Adrenal gland (tissue), 12 donors: Measurements from ENCODE around the gene FAM89B. TPM values are rescaled to one million over a fixed set of nuclear protein-coding genes. Genes with fewer than 3 reads are reported as not detected.

Experiments
- DNase-seq, 7 donors: peaks; one replicate each; pipeline ENCODE4 v3.0.0-alpha.2; 2019 to 2020
- H3K27ac ChIP-seq, 5 donors: fragments of 200-600 bp; sonication (generic) in 4 of 5; 1 replicate in 3 of 5; 2 replicates in 2 of 5; pipeline versions ENCODE4 v1.5.1 to v1.8.0; 2016 to 2020; ENCODE audit warnings: mild to moderate bottlenecking in 1 of 5
- H3K27me3 ChIP-seq: fragments of 200-600 bp; 2 replicates; pipeline ENCODE4 v1.8.0; 2021
- H3K36me3 ChIP-seq, 2 donors: fragments of 200-600 bp; replicated peaks in 1 of 2; 1 replicate in 1 of 2; 2 replicates in 1 of 2; pipeline versions ENCODE4 v1.5.1 to v1.8.0; 2018 to 2022
- H3K4me1 ChIP-seq, 2 donors: fragments of 200-600 bp; replicated peaks in 1 of 2; 1 replicate in 1 of 2; 2 replicates in 1 of 2; pipeline versions ENCODE4 v1.5.1 to v1.8.0; 2018 to 2021
- H3K4me3 ChIP-seq, 4 donors: fragments of 200-600 bp; sonication (generic) in 3 of 4; one replicate each; pipeline ENCODE4 v1.5.1; 2016 to 2018
- H3K9me3 ChIP-seq, 3 donors: fragments of 200-600 bp; sonication (generic) in 1 of 3; replicated peaks in 1 of 3; 1 replicate in 2 of 3; 2 replicates in 1 of 3; pipeline versions ENCODE4 v1.5.1 to v1.8.0; 2016 to 2021
- POLR2A ChIP-seq, 2 donors: fragments of 450-650 bp; IDR thresholded peaks; one replicate each; pipeline ENCODE4 v1.6.1; 2017; ENCODE audit warnings: antibody characterized with exemption in 2 of 2, mild to moderate bottlenecking in 2 of 2, moderate library complexity in 1 of 2
- WGBS, 4 donors: extraction: QIAGEN DNeasy Blood & Tissue Kit in 2 of 4; methylation state at CpG; one replicate each; pipeline versions ENCODE4 v1.1.5 to v1.1.7; 2013 to 2017; 5-methylcytosine and 5-hydroxymethylcytosine counted together
- intact Hi-C, 2 donors: fragments of 100-400 bp; cut with DNase I; formaldehyde crosslinking; loops; one replicate each; pipeline versions ENCODE4 v1.14.1 to v1.15.0; 2022 to 2023
- polyA plus RNA-seq, 3 donors: library from polyadenylated mRNA; stranded (reverse); fragments of 200-250 nt in 2 of 3; fragments of 350-450 nt in 1 of 3; fragmentation: Illumina TruSeq in 1 of 3; extraction: RNeasy Lipid Tissue Mini Kit (QIAGEN cat#74804) in 1 of 3; gene quantifications; one replicate each; pipeline ENCODE4 v1.2.3, GENCODE V29; 2013 to 2014
- total RNA-seq, 9 donors: library from RNA; depleted of rRNA in 4 of 9; stranded (reverse); fragments of >200 nt in 4 of 9; fragments of 120-200 nt in 1 of 9; fragmentation: NEBNext Ultra II Directional in 1 of 9; extraction: Animal tissue kit (Norgen Biotek cat#: 25700) in 1 of 9; gene quantifications; one replicate each; pipeline versions ENCODE4 v1.1.0 to v1.2.4, GENCODE V29; 2013 to 2023
- TF ChIP-seq, protein P1 (sequence below), 6 experiments: fragments of 450-650 bp in 4 of 6; fragments of 200-600 bp in 2 of 6; sonication (generic) in 1 of 6; IDR thresholded peaks; 1 replicate in 5 of 6; 2 replicates in 1 of 6; pipeline versions ENCODE4 v1.5.1 to v1.8.0; 2016 to 2021; ENCODE audit warnings: antibody characterized with exemption in 6 of 6, mild to moderate bottlenecking in 2 of 6, moderate library complexity in 1 of 6
- donor health status: healthy with polysubstance abuse.
- donor health status: Bipolar disorder and iron deficiency.
- donor health status: DM: yes; HTN: yes; CAD: no.
- donor health status: DM: no; HTN: no; CAD: no.
- donor health status: DM: no; HTN: no; CAD: no.
- donor health status: DM: yes; HTN: yes; CAD: no.

The FAM89B gene
- total and polyA plus RNA-seq, 12 donors: 7.0 to 77.1 (median 45.9) TPM

DNA sequence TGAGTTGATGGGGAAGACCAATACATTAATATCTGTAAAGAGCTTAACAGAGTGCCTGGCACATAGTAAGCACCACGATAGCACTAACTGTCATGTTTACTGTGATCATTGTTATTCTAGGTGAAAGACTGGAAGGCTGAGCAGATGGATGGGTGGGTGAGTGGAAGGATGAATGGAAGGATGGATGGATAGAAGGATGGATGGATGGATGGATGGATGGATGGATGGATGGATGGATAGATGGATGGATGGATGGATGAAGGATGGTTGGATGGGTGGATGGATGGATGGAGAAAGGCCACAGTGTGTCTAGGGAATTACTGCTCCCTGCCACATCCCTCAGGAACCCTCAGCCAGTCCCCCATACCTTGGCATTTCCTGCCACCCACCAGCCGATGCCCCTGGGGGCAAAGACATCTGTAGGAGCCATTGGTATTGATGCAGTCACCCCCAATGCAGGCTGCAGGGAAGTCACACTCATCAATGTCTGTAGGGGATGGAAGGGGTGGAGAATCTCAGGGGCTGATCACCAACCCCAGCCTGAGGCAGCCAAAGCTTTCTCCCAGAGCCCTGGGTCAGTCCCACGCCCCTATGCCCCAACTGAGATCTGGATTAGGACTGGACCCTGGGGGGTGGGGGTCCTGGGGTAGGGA is 29.5 kb upstream of the FAM89B start:
- no peak for DNase-seq
- Histone ChIP-seq H3K27ac (no peak overlapping the region), H3K4me3 (no peak overlapping the region), H3K9me3 (no peaks in the 10 kb centered on the region), H3K36me3 (peaks cover 0 to 21% of the 10 kb centered on the region in 2 donors), H3K27me3 (no peaks in the 10 kb centered on the region), H3K4me1 (peaks cover 20 to 26% of the 10 kb centered on the region in 2 donors)
- intact Hi-C loops: no loop called here
- TF ChIP-seq, protein P1, sequence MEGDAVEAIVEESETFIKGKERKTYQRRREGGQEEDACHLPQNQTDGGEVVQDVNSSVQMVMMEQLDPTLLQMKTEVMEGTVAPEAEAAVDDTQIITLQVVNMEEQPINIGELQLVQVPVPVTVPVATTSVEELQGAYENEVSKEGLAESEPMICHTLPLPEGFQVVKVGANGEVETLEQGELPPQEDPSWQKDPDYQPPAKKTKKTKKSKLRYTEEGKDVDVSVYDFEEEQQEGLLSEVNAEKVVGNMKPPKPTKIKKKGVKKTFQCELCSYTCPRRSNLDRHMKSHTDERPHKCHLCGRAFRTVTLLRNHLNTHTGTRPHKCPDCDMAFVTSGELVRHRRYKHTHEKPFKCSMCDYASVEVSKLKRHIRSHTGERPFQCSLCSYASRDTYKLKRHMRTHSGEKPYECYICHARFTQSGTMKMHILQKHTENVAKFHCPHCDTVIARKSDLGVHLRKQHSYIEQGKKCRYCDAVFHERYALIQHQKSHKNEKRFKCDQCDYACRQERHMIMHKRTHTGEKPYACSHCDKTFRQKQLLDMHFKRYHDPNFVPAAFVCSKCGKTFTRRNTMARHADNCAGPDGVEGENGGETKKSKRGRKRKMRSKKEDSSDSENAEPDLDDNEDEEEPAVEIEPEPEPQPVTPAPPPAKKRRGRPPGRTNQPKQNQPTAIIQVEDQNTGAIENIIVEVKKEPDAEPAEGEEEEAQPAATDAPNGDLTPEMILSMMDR (IDR thresholded peaks at IDR 0.05): no peak
- TF ChIP-seq POLR2A (IDR thresholded peaks at IDR 0.05): no peak
- 90 to 96% (median 90%) methylated on average over 2 to 3 of the region's 3 CpGs for WGBS, 4 donors

DNA sequence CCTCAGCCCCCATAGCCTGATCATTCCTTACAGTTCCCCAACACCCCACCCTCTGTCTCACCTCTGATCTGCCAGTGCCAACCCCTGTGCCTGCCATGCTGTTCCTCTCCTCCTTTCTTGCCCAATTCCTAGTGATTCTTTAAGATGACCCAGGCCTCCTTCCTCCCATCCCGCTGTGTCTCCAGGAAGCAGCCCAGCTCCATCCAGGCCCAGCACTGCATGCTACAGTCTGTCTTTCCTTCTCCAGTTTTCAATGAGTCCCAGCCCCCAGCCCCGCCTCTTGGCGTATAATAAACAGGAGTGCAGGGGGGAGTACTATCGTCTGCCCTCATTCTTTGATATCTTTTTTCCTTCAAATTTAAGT is 26.5 kb upstream of the FAM89B start:
- intact Hi-C loops: no loop called here
- H3K27me3 ChIP-seq: no peaks in the 10 kb centered on the region
- no peak for DNase-seq
- 82 to 88% (median 86%) methylated on average over 4 of the region's 4 CpGs for WGBS, 4 donors
- no peaks in the 10 kb centered on the region for H3K9me3 ChIP-seq
- peaks cover 5 to 10% of the 10 kb centered on the region in 2 donors for H3K4me1 ChIP-seq
- H3K36me3 ChIP-seq: peaks cover 0 to 32% of the 10 kb centered on the region in 2 donors
- H3K27ac ChIP-seq: no peak overlapping the region
- H3K4me3 ChIP-seq: no peak overlapping the region
- TF ChIP-seq POLR2A (IDR thresholded peaks at IDR 0.05): no peak
- TF ChIP-seq, protein P1 (IDR thresholded peaks at IDR 0.05): no peak

DNA sequence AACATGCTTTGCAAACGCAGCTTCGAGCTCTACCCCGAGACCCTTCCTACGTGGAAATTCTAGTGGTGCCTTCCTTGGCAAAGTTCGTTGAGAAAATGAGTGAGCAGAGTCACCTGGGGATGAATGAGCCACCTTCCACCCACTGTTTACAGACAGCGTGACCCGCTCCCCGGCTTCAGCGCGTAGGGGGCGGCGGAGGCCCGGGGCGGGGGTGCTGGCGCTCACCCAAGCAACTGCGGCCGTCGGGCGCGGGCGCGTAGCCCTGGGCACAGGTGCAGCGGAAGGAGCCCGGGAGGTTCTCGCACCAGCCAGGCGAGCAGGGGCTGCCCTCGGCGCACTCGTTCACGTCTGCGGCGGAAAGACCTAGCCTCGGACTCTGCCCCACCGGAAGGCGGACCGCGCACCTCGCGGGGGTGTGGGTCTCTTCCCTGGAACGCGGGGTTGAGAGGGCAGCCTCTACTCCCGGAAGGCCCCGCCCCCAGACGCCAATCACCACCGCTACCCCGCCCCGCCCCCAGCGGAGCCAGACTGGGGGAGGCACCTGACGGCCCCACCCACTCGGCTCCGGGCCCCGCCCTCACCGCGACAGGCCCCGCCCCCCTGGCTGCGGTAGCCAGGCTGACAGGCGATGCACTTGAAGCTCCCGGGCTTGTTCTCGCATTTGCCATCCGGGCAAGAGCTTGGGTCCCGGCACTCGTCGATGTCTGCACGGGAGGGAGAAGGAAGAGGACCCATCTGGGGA is 25.9 kb upstream of the FAM89B start:
- Histone ChIP-seq H3K36me3 (peaks cover 0 to 37% of the 10 kb centered on the region in 2 donors), H3K4me3 (peak overlapping the region in 1 of 4 donors; percentile 13), H3K27me3 (no peaks in the 10 kb centered on the region), H3K4me1 (peaks cover under 1 to 5% of the 10 kb centered on the region in 2 donors), H3K27ac (peak overlapping the region in 1 of 5 donors; percentile 15), H3K9me3 (no peaks in the 10 kb centered on the region)
- intact Hi-C loops: no loop called here
- peak in 6 of 7 donors; percentile 60 to 89 (median 74) for DNase-seq
- 49 to 67% (median 51%) methylated on average over 29 to 64 of the region's 64 CpGs for WGBS, 4 donors
- TF ChIP-seq, protein P1 (IDR thresholded peaks at IDR 0.05): no peak
- TF ChIP-seq POLR2A (IDR thresholded peaks at IDR 0.05): no peak

DNA sequence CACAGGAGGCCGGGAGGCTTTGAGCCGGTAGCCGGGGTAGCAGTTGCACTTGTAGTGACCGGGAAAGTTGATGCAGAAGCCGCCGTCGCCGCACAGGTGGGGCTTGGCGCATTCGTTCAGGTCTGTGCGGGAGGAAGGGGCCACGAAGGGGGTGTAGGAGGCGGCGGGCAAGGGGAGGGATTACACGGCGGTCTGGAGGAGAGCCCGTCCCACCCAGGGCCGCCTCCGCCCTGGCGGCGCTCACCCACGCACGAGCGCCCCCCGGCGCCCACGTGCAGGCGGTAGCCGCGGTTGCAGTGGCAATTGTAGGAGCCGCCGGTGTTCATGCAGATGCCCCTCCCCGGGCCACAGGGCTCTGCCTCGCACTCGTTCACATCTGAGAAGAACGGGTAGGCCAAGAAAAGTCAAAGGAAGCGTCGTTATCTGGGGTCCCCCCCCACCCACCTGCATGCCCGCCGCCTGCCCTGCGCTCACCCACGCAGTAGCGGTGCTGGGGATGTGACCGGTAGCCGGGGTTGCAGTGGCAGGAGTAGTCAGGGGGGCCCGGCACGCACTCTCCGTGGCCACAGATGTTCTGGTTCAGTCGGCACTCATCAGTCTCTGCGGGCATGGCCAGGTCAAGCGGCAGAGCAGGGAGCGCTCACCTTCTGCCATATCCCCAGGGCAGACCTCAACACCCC is 24.8 kb upstream of the FAM89B start:
- Histone ChIP-seq H3K9me3 (no peaks in the 10 kb centered on the region), H3K4me1 (no peaks in the 10 kb centered on the region), H3K27me3 (no peaks in the 10 kb centered on the region), H3K27ac (no peak overlapping the region), H3K36me3 (peaks cover 0 to 48% of the 10 kb centered on the region in 2 donors), H3K4me3 (no peak overlapping the region)
- intact Hi-C loops: no loop called here
- no peak for DNase-seq
- WGBS, 4 donors: 79 to 87% (median 84%) methylated on average over 28 to 52 of the region's 52 CpGs
- no peak for TF ChIP-seq POLR2A (IDR thresholded peaks at IDR 0.05)
- TF ChIP-seq, protein P1 (IDR thresholded peaks at IDR 0.05): no peak
